HEK293 (cell line): ENCODE results near the gene CHN2.

Source experiments
- CTCF ChIA-PET: fragments of 350-600 bp; formaldehyde crosslinking; extraction: SDS; loops from one replicate; lab custom pipeline; 2021; ENCODE audit warnings: antibody characterized with exemption; lab: Yijun Ruan, JAX
- POLR2A ChIA-PET: fragments of 300-600 bp; formaldehyde crosslinking; extraction: SDS; loops from one replicate; lab custom pipeline; 2020; ENCODE audit warnings: antibody characterized with exemption, inconsistent platforms; lab: Yijun Ruan, JAX
- H3K27ac ChIP-seq: fragments of 200-500 bp; sonication (Bioruptor generic); 2 replicates; pipeline ENCODE4 v1.5.1; 2014; ENCODE audit warnings: low read depth, low read length, control low read depth, inconsistent platforms; ENCODE audit errors: extremely low read depth
- H3K36me3 ChIP-seq, 2 experiments: fragments of 200-500 bp in 1 of 2; sonication (Bioruptor generic) in 1 of 2; 1 replicate in 1 of 2; 2 replicates in 1 of 2; pipeline ENCODE4 v1.5.1; 2014 to 2017; ENCODE audit warnings: inconsistent platforms in 2 of 2, low read length in 2 of 2; ENCODE audit not compliant: control insufficient read depth in 2 of 2, insufficient read depth in 1 of 2
- H3K4me1 ChIP-seq: fragments of 200-500 bp; sonication (Bioruptor generic); 2 replicates; pipeline ENCODE4 v1.5.1; 2014; ENCODE audit warnings: mild to moderate bottlenecking, low read length, inconsistent platforms; ENCODE audit not compliant: control insufficient read depth, insufficient read depth
- H3K4me3 ChIP-seq: 2 replicates; pipeline ENCODE4 v1.5.1; 2011; ENCODE audit warnings: low read depth, mild to moderate bottlenecking, control low read depth, low read length, moderate library complexity
- H3K9me3 ChIP-seq: fragments of 200-500 bp; sonication (Bioruptor generic); 2 replicates; pipeline ENCODE4 v1.5.1; 2014; ENCODE audit warnings: low read depth, low read length, inconsistent platforms; ENCODE audit not compliant: control insufficient read depth, insufficient read depth
- BCL11B ChIP-seq: fragments of 450-650 bp; formaldehyde crosslinking; IDR thresholded peaks from 2 replicates; pipeline ENCODE4 v1.5.1; 2016; ENCODE audit warnings: low read depth, missing biosample characterization, missing genetic modification characterization
- HOXC10 ChIP-seq: sonication (generic); formaldehyde crosslinking; IDR thresholded peaks from 2 replicates; pipeline ENCODE4 v1.8.1; 2023; ENCODE audit warnings: mild to moderate bottlenecking, missing genetic modification reagents
- KLF10 ChIP-seq: fragments of 450-650 bp; IDR thresholded peaks from 2 replicates; pipeline ENCODE4 v1.5.1; 2018; ENCODE audit warnings: missing biosample characterization, mild to moderate bottlenecking, missing genetic modification characterization
- MEIS1 ChIP-seq: sonication (generic); formaldehyde crosslinking; IDR thresholded peaks from 2 replicates; pipeline ENCODE4 v1.8.1; 2022; ENCODE audit warnings: missing genetic modification reagents, mild to moderate bottlenecking, borderline replicate concordance
- RBAK ChIP-seq: fragments of 450-650 bp; formaldehyde crosslinking; IDR thresholded peaks from 2 replicates; pipeline ENCODE4 v1.5.1; 2016; ENCODE audit warnings: missing biosample characterization, missing genetic modification characterization
- TRIM28 ChIP-seq: IDR thresholded peaks from 2 replicates; pipeline ENCODE4 v1.6.1; 2011; ENCODE audit warnings: low read length, control low read depth, borderline replicate concordance
- TSHZ1 ChIP-seq: fragments of 450-650 bp; formaldehyde crosslinking; IDR thresholded peaks from 2 replicates; pipeline ENCODE4 v1.5.1; 2016; ENCODE audit warnings: missing biosample characterization, missing genetic modification characterization, borderline replicate concordance
- ZBTB7A ChIP-seq: fragments of 450-650 bp; formaldehyde crosslinking; IDR thresholded peaks from 2 replicates; pipeline ENCODE4 v1.5.1; 2016; ENCODE audit warnings: low read depth, missing biosample characterization, missing genetic modification characterization
- ZFP41 ChIP-seq: fragments of 450-650 bp; formaldehyde crosslinking; IDR thresholded peaks from 2 replicates; pipeline ENCODE4 v1.5.1; 2016; ENCODE audit warnings: missing biosample characterization, missing genetic modification characterization, borderline replicate concordance
- ZNF148 ChIP-seq: fragments of 450-650 bp; formaldehyde crosslinking; IDR thresholded peaks from 2 replicates; pipeline ENCODE4 v1.5.0; 2017; ENCODE audit warnings: missing biosample characterization, missing genetic modification characterization, borderline replicate concordance
- ZNF155 ChIP-seq: fragments of 450-650 bp; formaldehyde crosslinking; IDR thresholded peaks from 2 replicates; pipeline ENCODE4 v1.5.1; 2016; ENCODE audit warnings: missing biosample characterization, missing genetic modification characterization
- ZNF221 ChIP-seq: fragments of 450-650 bp; formaldehyde crosslinking; IDR thresholded peaks from 2 replicates; pipeline ENCODE4 v1.5.1; 2017; ENCODE audit warnings: missing biosample characterization, missing genetic modification characterization, borderline replicate concordance
- ZNF24 ChIP-seq: fragments of 450-650 bp; formaldehyde crosslinking; IDR thresholded peaks from 2 replicates; pipeline ENCODE4 v1.5.1; 2016; ENCODE audit warnings: missing biosample characterization, missing genetic modification characterization
- ZNF398 ChIP-seq: fragments of 450-650 bp; formaldehyde crosslinking; IDR thresholded peaks from 2 replicates; pipeline ENCODE4 v1.5.1; 2017; ENCODE audit warnings: missing biosample characterization, missing genetic modification characterization
- ZNF416 ChIP-seq: fragments of 450-650 bp; formaldehyde crosslinking; IDR thresholded peaks from 2 replicates; pipeline ENCODE4 v1.5.1; 2016; ENCODE audit warnings: missing biosample characterization, missing genetic modification characterization
- ZNF521 ChIP-seq: fragments of 450-650 bp; formaldehyde crosslinking; IDR thresholded peaks from 2 replicates; pipeline ENCODE4 v1.5.1; 2017; ENCODE audit warnings: missing biosample characterization, mild to moderate bottlenecking, missing genetic modification characterization
- ZNF558 ChIP-seq: fragments of 450-650 bp; formaldehyde crosslinking; IDR thresholded peaks from 2 replicates; pipeline ENCODE4 v1.5.1; 2016; ENCODE audit warnings: missing biosample characterization, missing genetic modification characterization
- ZNF624 ChIP-seq: fragments of 450-650 bp; formaldehyde crosslinking; IDR thresholded peaks from 2 replicates; pipeline ENCODE4 v1.5.1; 2017; ENCODE audit warnings: missing biosample characterization, missing genetic modification characterization
- ZNF670 ChIP-seq: fragments of 450-650 bp; formaldehyde crosslinking; IDR thresholded peaks from 2 replicates; pipeline ENCODE4 v1.5.1; 2016; ENCODE audit warnings: missing biosample characterization, missing genetic modification characterization, low read depth
- ZNF677 ChIP-seq: fragments of 450-650 bp; IDR thresholded peaks from 2 replicates; pipeline ENCODE4 v1.5.0; 2018; ENCODE audit warnings: missing biosample characterization, mild to moderate bottlenecking, missing genetic modification characterization, moderate library complexity
- ZNF785 ChIP-seq: fragments of 450-650 bp; formaldehyde crosslinking; IDR thresholded peaks from 2 replicates; pipeline ENCODE4 v1.5.1; 2016; ENCODE audit warnings: missing biosample characterization, missing genetic modification characterization
- ZSCAN18 ChIP-seq: fragments of 450-650 bp; formaldehyde crosslinking; IDR thresholded peaks from 2 replicates; pipeline ENCODE4 v1.5.1; 2016; ENCODE audit warnings: missing biosample characterization, missing genetic modification characterization
- ZSCAN30 ChIP-seq: fragments of 450-650 bp; IDR thresholded peaks from 2 replicates; pipeline ENCODE4 v1.5.1; 2018; ENCODE audit warnings: missing biosample characterization, mild to moderate bottlenecking, missing genetic modification characterization, moderate library complexity

CHN2 gene

GRCh38 chr7:29332875-29333855 lies 138.6 kb downstream of the CHN2 start (continued):
- no peak for TF ChIP-seq TRIM28
- no peak for TF ChIP-seq ZNF624 (tag by site-specific recombination)
- TF ChIP-seq ZNF785 (tag by site-specific recombination) = no peak
- TF ChIP-seq ZFP41 (tag by site-specific recombination) = no peak
- TF ChIP-seq ZNF521 (tag by site-specific recombination) = no peak
- no peak for TF ChIP-seq TSHZ1
- TF ChIP-seq ZNF221 (tag by site-specific recombination) = no peak
- TF ChIP-seq ZNF24 (tag by site-specific recombination) = no peak
- TF ChIP-seq ZNF148 (tag by site-specific recombination) = no peak
- no peak for TF ChIP-seq ZNF155

- POLR2A ChIA-PET = no interaction called here
- Histone ChIP-seq H3K9me3 (no peaks in the 10 kb centered on the region), H3K36me3 (no peaks in the 10 kb centered on the region), H3K4me3 (no peak overlapping the region), H3K27ac (no peak overlapping the region), H3K4me1 (peaks cover 9% of the 10 kb centered on the region; the same call in 1 of the 2 replicates)
- TF ChIP-seq HOXC10 (no peak), KLF10 (no peak), BCL11B (tag by site-specific recombination) (no peak), ZBTB7A (tag by site-specific recombination) (no peak), ZNF398 (tag by site-specific recombination) (no peak), ZNF558 (tag by site-specific recombination) (no peak), ZNF416 (no peak), MEIS1 (CRISPR knock-in tag) (no peak), ZSCAN30 (tag by site-specific recombination) (no peak), RBAK (no peak), ZSCAN18 (tag by site-specific recombination) (no peak), ZNF670 (tag by site-specific recombination) (no peak), ZNF677 (tag by site-specific recombination) (no peak)
- CTCF ChIA-PET = interaction anchor here (0.6 kb wide), 4 partner anchors 19 to 730 kb away, joined by 3 to 4 read pairs (median 3); no protein-coding TSS in a partner anchor
These were observed 140.9 kb downstream of the CHN2 start for GRCh38 chr7:29335188-29336083.
